ENCODE results near the gene HHIP.

DNA sequence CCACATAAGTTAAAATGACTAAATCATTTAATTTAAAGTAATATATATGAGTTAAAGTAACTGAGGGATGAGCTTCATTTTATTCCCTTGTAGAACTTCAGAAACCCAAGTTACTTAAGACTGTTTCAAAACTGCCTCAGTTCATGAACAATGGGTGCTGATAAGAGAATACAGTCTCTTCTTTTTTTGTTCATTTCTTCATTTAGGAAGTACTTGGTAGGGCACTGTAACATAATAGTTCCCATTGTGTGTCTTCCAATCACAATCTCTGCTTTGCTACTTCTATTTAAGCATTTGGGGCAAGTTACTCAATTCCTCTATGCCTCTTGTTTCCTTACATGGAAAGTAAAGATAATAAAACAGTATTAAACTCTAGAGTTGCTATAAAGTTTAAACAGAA, 50.4 kb downstream of the HHIP start:
- TF ChIP-seq, protein P1, sequence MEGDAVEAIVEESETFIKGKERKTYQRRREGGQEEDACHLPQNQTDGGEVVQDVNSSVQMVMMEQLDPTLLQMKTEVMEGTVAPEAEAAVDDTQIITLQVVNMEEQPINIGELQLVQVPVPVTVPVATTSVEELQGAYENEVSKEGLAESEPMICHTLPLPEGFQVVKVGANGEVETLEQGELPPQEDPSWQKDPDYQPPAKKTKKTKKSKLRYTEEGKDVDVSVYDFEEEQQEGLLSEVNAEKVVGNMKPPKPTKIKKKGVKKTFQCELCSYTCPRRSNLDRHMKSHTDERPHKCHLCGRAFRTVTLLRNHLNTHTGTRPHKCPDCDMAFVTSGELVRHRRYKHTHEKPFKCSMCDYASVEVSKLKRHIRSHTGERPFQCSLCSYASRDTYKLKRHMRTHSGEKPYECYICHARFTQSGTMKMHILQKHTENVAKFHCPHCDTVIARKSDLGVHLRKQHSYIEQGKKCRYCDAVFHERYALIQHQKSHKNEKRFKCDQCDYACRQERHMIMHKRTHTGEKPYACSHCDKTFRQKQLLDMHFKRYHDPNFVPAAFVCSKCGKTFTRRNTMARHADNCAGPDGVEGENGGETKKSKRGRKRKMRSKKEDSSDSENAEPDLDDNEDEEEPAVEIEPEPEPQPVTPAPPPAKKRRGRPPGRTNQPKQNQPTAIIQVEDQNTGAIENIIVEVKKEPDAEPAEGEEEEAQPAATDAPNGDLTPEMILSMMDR (IDR thresholded peaks at IDR 0.05) = no peak
- TF ChIP-seq POLR2A (IDR thresholded peaks at IDR 0.05) = no peak
